ENCODE data around the gene TMF1.

TMF1 gene

DNA sequence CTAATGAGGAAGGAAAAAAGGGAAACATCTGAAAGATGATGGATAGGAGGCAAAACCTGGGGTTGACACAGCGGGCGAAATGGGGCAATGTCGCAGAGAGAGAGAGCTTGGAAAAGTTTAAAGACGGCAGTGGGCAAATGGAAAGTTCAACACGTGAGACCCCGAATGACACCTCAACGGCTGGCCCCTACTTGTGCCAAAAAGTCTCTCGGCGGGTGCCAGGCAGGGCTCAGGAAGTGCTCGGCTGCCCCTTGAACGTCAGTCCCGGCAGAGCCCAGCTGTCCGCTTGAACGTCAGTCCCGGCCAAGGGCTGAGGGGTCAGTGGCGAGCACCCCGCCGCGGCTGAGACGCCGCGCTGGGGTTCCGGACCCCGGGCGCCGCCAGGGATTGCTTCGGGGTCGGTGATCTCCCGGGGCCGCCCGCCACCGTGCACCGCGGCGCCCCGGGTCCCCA lies 39.3 kb downstream of the TMF1 start:
- DNase-seq: peak; percentile 35 to 54

DNA sequence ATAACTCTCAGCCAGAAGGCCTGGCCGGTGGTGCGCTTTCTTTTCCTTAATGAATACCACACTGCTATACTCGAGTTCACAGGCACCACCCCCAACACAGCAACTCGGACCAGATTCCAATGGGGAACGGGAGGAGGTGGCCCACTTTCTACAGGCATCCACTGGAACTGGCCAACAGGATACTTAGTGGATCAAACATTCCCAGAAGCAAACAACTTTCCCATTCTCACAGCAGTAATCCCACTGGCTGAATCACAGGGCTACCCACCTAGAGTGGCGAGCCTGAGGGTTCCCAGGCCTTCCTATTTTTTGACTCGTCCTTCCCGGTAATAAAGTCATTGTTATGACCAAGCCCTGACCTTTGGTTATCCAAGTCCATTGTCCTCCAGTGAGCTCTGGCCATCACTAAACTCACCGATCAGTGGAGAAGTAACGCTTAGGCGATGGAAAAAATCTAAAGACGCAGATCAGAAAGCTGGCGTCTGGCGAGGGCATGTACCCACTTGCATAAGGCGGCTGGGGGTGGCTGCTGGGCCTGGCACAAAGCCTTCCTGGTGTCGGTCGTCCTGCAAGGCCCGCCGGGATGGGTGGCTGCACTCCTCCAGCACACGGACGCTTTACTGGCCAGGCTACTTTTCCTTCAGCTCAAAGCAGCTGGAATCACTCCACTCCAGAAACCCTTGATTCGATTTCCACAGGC lies 39.9 kb downstream of the TMF1 start:
- no peak for DNase-seq

DNA sequence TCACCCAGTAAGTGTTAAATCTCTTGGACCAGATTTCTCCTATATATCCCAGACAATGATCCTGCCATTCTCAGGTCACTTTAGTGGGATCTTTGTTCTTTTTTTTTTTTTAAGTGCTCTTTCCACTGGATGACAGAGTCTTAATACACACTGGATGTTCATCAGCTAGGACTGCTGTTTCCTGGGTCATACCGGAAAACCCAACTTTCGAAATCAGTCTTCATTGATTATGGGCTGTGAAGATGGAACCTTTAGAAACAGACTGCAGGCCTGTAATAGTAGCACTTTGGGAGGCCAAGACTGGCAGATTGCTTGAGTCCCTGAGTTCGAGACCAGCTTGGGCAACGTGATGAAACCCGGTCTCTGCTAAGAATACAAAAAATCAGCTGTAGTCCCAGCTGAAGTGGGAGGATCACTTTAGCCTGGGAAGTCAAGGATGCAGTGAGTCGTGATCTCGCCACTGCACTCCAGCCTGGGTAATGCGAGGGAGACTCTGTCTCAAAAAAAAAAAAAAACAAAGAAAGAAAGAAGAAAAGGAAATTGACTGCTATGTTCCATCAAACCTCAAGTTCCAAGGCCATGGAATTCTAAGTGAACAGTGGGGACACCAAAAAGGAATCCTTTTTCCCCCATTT lies 40.9 kb downstream of the TMF1 start:
- DNase-seq: peak; percentile 49 to 68

DNA sequence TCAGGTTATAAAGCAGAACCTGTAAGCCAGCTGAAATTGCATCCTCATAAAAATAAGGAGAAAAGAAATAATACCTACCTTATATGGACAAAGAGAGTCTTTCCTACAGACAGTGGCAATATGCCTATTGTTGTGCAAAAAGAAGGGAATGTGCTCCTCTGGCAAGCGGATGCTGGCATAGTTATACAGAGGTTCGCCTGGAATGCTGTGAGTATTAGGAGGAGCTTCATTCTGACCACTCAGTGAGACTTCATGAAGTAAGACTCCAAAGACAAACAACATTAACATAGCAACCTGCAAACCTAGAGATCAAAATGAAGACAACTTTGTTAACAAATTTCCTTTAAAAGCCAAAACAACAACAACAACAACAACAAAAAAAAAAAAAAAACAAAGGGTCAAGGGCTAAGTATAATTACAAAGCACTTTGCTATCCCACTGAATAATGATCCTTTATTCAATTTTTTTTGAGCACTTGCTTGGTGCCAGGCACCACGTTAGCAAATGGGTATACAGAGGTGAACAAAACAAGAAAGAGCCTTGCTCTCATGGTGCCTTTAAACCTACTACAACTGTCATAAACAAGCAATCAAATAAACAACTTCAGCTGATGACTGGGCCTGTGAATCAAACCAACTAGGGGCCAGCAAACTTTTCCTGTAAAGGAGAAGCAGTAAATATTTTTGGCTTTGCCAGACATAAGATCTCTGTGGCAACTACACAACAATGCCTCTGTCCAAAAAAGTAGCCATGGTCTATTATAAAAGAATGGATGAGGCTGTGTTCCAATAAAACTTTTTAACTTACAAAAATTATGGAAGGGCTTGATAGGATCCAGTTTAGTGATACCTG lies 42.3 kb downstream of the TMF1 start:
- no peak for DNase-seq

DNA sequence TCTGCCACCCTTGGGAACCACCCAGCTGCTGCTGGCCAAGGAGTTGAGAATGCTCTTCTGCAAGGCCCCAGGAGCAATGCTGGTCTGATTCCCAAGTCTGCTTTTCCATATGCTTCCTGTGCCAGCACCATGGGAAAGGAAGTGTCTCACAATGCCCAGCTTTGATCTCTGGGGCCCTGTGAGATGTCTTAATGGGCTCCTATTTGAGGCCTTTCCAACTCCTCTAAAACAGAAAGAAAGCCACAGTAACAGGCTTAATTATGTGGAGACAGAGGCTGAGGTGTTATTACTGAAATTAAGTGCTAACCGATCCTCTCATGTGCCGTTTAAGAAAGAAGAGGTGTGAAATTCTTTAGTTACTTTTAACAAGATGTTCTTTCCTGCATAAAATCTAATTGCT lies 43.2 kb downstream of the TMF1 start:
- DNase-seq: no peak

DNA sequence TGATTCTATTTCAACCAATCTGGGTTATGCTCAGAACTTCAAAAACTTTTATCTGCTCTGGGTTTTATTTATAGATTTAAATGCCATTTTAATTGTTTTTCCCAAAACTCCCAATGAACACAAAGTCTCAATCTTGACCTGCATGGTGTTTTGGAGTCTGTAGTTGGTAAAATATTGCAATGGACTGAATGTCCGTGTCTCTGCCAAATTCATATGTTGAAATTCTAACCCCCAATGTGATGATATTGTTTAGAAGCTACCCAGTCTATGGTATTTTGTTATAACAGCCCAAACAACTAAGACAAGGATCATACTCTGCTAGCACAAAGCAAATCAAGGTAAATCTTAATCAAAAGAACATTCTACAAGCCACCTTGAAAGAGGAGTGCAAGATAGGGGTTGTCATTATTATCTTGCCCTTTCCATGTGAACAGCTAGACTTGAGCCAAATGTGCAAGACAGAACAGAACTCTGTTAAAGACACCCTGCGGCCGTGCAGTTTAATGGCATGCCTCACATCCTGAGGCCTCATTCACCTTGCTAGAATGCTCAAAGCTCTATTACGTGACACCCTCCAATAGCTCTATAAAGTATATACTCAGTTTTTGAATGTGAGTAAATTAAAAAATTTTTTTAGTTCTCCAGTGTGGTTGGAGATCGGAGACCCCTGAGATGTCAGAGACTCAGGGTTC lies 46.2 kb downstream of the TMF1 start:
- no peak for DNase-seq

DNA sequence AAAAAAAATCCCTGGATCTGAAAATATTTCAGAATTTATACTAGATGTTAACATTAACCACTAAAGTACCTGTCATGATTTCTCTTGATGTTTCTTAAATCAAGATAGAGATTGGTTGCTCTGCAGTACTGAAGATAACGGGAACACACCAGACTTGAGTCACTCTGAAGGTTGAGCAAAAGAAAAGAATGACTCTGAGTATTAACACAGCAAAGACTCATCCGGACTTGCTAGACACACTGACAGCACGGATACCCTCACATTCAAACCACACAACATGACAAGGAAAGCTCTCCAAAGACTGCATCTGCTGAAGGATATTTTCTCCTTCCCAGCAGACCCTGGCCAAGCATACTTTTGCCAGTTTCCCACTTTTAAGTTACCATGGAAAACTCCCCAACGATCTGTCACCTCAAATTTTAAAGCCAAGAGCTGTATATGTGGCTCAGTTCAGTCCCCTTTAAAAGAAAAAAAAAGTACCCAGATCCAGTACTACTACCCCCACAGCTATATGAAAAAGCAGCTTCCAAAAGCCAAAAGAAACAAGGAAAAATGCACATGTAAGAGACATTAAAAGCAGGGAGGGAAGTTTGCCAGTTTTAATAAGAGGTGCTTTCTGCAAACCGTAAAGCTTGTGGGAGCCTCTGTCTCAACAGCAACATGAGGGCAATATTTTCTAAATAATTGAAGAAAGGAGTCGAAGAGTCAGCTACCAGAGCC lies 46.9 kb downstream of the TMF1 start:
- no peak for DNase-seq

DNA sequence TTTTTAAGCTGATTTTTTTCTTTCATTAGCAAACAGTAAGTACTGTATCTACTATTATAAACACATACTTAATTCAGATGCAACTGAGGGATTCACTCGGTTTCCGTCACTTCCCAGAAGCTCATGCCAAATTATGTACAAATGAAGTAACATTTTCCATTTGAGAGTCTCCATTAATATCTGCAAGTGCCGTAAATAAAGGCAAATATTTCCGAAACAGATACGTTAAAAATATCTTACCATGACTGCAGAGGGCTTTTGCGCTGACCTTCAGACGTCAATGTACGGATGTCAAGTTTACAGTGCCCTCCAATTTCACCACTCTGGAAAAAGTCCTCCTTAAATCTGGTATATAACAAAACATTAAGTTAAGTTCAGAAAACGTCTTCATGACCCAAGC lies 48.0 kb downstream of the TMF1 start:
- no peak for DNase-seq

DNA sequence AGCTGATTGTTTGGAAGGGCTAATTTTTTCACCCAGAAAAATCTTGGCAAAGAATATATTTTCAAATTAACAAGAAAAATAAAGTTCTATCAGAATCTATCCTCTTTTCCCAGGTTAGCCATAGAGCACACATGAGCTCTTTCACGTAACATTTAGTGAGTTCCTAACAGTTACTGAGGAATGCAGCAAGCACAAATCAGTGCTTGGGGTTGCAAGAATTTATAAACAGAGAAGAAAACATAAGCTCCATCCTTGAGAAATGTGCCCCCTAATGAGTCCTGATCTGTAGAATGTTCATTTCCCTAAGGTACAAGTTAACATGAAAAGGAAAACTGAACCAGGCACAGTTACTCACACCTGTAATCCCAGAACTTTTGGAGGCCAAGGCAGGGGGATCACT lies 52.5 kb downstream of the TMF1 start:
- no peak for DNase-seq

DNA sequence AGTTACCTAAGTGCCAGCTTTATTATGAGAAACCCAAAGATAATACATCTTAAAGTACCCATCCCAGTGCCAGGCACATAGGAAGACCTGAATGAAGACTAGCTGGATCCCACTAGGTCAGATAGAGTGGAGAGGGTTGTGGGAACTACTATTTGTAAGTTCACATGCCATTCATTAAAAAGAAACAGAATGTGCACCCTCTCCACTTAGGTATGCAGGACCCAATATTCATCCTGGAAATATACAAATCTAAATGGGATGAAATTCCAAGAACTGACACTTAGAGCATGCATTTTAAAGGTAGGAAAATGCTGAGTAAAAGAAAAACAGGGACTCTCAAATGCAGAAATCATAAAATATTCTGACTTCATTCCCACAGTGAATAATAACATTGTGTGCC lies 53.0 kb downstream of the TMF1 start:
- DNase-seq: no peak

DNA sequence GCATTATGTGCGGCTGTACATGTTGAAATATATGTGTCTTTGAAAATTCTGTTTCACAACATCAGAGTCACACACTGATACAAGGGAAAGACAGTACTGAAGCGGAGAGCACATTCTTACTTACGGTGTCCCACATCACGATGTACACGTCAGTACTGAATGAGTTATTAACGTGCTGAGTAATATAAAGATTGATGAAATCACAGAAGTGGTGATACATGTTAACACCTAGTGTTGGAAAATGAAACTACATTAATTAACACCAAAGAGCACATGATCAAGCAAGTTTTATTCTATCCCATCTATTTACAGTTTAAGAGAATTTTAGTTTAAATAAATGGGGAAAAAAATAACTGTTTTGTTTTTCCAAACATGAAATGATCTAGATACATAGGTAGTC lies 54.2 kb downstream of the TMF1 start:
- peak in 1 of 2 donors; percentile 15 for DNase-seq

DNA sequence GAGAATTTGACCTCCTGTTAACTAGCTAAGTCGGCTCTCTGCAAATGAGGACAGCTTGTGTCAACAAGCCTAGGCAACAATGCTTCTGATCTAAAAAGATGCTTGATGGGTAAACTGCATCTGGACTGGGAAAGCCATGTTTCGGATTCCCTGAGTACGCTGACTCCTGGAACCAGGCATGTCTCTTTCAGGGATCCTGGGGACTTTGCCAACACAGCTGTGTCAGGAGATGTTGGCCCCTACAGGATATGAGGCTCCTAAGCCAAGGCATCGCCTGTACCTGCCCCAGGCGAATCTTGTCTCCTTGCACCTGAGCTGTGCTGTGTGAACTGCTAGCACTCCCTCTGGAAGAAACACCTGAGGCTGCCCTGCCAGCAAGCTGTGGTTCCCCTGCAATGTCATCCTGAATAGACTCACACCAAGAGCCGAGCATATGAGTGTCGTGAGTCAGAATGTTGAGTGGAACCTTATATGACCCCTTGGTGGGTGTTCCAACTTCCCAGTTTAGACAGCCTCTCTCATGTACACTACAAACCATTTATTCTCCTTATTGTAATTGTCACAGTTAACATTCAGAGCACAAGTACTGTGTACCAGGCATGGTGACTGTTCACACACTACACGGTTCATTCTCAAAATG lies 55.7 kb downstream of the TMF1 start:
- peak; percentile 49 to 91 for DNase-seq

DNA sequence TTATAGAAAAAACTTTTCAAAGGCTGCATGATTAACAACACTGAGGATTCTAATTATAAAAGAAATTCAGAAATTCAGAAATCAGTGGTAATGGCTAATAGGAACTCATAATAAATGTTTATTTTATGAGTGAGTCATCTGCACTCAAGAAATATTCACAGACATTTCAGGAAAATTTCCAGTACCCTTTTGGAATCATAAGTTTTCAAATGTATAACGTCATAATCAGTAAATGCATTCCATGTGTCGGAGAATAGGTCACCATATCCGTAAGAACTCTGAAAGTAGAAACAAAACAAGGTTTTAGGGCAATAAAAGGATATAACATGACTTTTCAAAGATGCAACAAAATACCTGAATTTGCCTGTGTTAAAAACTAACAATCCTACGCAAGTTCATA lies 63.4 kb downstream of the TMF1 start:
- no peak for DNase-seq

DNA sequence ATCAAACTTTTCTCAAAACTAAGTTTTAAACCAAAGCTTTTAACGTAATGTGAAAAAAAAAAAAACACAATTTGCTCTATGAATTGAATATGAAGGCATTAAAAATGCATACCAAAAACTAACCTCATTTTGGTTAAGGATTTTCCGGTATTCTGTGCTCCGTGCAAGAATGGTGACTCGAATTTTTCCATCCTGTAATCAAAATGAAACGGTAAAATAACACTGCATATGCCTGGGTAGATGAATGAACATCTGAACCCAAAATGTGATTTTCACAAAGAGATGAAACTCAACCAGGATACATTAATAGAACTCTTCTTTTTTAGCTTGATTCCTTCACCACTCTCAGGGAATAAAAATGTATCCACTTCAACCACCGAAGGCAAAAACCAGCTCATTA lies 64.8 kb downstream of the TMF1 start:
- no peak for DNase-seq

DNA sequence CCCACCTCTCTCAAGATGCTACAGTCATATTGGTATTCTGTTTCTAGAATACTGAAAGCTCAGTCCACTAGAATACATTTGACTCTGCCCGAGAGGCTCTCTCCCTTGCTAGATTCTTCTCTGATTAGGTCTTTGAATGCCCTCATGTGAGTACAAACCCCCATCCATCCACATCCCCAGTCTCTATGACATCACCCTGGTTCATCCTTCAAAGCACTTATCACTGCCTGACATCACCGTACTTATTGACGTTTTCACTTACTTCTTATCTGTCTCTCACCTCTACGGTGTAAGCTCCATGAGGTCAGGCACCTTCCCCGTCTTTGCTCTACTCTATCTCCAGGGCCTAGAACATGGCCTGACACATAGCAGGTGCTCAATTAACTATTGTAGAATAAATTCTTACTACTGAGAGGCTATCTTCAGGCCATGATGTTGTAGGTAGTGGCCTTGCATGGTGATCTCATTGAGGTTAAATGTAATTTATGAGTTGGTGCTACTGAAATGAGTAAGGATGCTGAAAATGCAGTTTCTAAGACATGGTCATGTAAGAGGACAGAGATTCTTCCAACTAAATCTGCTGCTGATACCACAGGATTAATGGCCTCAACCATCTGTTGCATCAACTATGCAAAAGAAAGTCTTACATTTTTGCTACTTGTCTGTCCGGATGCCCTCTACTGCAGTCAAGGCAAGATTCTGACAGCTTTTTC lies 65.5 kb downstream of the TMF1 start:
- no peak for DNase-seq

DNA sequence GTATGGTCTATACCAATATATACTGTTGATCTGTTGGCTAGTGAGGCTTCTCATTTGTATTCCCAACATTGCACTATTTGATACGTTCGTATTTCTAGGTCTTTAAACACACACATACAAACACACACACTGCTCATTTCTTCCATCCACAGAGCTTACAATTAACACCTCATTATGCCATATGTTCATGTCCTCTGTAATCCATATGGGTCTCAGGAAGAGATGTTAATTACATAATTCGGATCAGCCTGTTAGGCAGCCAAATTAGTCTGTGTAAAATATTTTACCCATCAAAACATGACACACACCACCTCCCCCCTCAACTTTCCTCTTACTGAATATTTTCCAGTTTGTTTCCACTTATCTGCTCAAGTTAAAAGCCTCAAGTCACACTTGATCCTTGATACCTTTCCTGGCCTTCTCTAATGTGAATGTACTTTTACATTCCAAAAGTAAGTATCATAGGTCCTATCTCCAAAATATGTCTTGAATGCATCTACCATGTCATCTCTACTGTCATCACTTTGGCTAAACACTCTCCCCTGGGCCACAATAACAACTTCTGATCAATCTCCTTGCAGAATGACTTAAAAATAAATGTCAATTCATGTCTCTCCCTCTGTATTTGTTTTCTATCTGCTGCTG lies 66.9 kb downstream of the TMF1 start:
- DNase-seq: no peak

DNA sequence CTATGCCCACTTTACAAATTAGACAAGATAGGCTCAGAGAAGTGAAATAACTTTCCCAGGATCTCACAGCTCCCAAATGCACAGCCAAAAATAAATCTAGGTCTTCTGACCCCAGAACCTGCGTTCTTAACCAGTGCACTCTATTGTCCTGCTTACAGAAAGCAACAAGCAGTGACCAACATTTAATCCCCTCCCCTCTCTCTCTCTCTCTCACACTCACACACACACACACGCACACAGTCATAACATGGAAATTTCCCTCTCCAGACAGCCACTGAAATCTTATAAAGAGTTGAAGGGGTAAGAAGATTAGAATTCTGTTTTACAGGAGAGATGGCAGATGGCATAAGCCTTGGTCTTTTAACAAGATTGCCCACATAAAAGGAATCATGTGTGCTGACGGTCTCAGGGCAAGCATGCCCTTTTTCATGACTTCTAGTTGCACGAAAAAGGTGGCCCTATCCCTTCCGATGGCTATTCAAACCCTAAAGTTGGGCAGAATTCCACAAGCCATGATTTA lies 68.1 kb downstream of the TMF1 start:
- no peak for DNase-seq

DNA sequence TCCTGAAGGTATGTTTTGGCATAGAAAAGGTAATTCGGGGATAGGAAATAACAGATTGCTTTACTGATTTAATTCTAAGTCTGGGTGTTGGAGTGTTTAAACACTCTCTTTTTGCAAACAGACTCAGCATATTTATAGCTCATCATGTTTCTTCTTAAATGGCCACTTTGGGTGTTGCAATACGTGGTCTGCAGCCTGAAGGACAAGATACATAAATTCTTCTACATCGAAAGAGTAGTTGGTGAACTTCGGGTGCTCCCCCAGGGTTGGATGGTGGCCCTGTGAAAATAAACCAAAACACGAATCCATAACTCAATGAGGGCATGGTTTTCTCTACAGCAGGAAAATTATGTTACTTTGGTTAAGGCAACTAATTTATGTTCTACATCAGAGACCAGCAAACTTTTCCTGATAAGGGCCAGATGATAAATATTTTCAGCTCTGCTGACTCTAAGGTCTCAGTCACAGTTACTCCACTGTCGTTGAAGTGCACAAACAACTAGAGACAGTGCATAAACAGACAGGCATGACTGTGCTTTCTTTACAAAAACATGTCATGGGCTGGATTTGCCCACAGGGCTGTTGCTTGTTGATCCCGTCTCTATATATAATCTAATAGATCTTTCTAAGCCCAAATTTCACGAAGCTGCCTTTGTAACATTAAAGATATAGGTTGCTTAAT lies 74.5 kb downstream of the TMF1 start:
- no peak for DNase-seq

DNA sequence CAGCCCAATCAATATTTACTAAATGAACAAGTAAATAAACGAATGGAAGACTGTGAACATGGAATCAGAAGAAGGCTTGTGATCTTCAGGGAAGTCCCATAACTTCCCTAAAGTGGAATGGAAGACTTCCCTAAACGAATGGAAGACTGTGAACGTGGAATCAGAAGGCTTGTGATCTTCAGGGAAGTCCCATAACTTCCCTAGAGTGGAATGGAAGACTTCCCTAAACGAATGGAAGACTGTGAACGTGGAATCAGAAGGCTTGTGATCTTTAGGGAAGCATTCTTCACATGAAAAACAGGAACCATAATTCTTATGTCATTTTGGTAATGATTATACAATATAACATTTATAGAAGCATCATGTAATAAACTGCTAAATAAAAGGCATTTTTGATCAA lies 77.4 kb downstream of the TMF1 start:
- peak; percentile 72 to 97 for DNase-seq

DNA sequence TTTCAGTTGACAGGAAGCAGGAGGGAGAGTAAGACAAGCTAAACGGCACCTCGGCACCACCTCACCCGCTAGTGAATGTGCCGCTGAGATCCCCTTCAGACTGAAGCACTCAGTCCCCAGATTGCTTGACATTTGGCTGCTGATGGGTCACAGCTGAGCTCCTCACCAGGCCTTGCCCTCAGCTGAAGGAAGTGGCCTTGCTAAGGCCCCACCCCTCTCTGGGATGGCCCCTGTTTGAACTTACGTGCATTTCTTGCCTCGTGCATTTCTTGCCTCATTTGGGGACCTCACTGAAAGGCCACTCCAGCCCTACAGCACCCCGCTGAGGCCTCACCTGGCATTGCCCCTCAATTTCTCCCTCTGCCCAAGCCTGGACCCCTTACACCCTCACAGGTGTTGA lies 78.5 kb downstream of the TMF1 start:
- DNase-seq: peak; percentile 55 to 56

All from inflammatory macrophage treated with lipopolysaccharide for 1 hour (primary cell).